GM12891 (cell line): ENCODE data around the gene WIPF1.

Experiments
- DNase-seq: peaks from one replicate; pipeline ENCODE4 v3.0.0; 2011; ENCODE audit warnings: low spot score; ENCODE audit not compliant: insufficient read length
- FAIRE-seq: peaks from 2 replicates; lab custom pipeline; 2011; peaks lifted over from hg19 to GRCh38; lab: Jason Lieb, UNC
- PAX5 ChIP-seq: IDR thresholded peaks from 2 replicates; pipeline ENCODE4 v1.6.1; 2011; ENCODE audit warnings: low read length, moderate library complexity, mild to moderate bottlenecking; ENCODE audit not compliant: insufficient read depth, severe bottlenecking
- POLR2A ChIP-seq: IDR thresholded peaks from 2 replicates; pipeline ENCODE4 v1.6.1; 2011; ENCODE audit warnings: low read depth, low read length, control low read depth
- POLR2AphosphoS5 ChIP-seq: IDR thresholded peaks from 2 replicates; pipeline ENCODE4 v1.6.1; 2011; ENCODE audit warnings: low read depth, low read length, control low read depth
- POU2F2 ChIP-seq: IDR thresholded peaks from 2 replicates; pipeline ENCODE4 v1.6.1; 2011; ENCODE audit warnings: low read depth, mild to moderate bottlenecking, control low read depth, low read length, moderate library complexity
- SPI1 ChIP-seq: IDR thresholded peaks from 2 replicates; pipeline ENCODE4 v1.6.1; 2011; ENCODE audit warnings: low read depth, low read length, control low read depth
- TAF1 ChIP-seq: IDR thresholded peaks from 2 replicates; pipeline ENCODE4 v1.6.1; 2011; ENCODE audit warnings: low read depth, low read length, control low read depth

The WIPF1 gene

GRCh38 chr2:174590928-174591648 is 6.5 kb downstream of the WIPF1 start:
- no peak for FAIRE-seq
- DNase-seq = no peak
- TF ChIP-seq POLR2AphosphoS5 (no peak), POLR2A (no peak), POU2F2 (no peak), SPI1 (0 out of 2 replicates have a peak, but pooled peaks have one; percentile 3)

DNA sequence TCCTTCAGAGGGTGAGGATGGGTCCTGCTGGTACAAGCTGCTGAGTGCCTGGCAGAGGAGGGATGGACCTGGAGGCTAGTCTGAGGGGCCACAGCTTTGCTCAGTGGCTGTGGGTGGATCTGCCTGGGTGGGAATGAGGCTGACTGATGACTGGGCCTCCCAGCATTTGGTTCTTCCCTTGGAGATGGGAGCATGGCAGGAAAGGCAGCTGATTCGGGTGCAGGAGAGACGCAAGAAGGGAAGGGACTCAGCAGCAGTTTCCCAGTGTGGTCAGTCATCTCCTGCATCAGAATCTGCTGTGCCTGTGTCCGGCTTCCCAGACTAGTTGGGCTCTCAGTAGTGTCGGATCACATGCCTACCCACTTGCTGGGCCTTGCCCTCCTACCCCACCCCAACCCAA is 7.3 kb downstream of the WIPF1 start:
- no peak for TF ChIP-seq POU2F2
- no peak for TF ChIP-seq POLR2A
- TF ChIP-seq POLR2AphosphoS5 = no peak
- no peak for TF ChIP-seq TAF1
- no peak for TF ChIP-seq PAX5
- TF ChIP-seq SPI1 = no peak
- DNase-seq = no peak

DNA sequence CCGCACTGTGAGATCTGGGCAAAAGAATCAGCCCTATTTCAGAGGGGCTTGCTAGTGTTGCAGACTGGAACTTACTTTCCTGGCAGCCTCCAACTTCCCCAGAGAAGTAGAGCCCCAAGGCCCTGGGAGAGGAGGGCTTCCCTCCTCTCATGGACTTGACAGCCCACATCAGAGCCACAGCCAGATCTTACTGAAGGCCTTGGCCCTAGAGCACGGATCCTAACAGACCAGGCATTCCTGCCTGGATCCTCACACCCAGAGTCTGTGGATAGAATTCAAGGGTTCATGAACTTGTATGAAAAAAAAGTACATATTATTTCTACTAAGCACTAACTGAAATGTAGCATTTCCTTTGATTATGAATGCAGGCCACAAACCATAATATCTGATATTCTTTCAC is 8.3 kb downstream of the WIPF1 start:
- FAIRE-seq = no peak
- DNase-seq = no peak
- no peak for TF ChIP-seq POLR2AphosphoS5
- TF ChIP-seq POLR2A = no peak
- TF ChIP-seq POU2F2 = no peak
- TF ChIP-seq TAF1 = no peak
- no peak for TF ChIP-seq SPI1
- TF ChIP-seq PAX5 = no peak

More for the DNA sequence above, 7.3 kb downstream of the WIPF1 start:
- FAIRE-seq = no peak

DNA sequence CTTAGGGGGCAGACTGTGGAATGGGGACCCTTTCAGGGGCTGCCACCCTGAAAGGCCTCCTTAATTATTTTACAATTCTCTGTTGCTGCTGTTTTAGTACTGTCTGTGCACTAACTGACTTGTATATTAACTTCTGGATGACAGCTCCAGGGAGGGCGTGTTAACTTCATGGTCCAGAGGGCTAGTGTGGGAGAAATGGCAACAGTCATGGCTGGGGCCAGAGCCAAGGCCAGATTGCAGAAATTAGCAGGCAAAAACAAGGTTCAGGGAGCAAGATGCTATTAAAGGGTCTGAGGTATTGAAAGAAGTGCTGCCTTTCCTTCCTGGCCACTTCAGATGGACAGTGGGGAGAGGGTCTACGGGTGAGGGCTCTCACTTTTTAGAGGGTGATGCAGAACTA is 9.1 kb downstream of the WIPF1 start:
- FAIRE-seq (no peak), DNase-seq (no peak)
- TF ChIP-seq POLR2A = no peak
- no peak for TF ChIP-seq POLR2AphosphoS5
- no peak for TF ChIP-seq SPI1
- no peak for TF ChIP-seq PAX5
- no peak for TF ChIP-seq POU2F2
- no peak for TF ChIP-seq TAF1

DNA sequence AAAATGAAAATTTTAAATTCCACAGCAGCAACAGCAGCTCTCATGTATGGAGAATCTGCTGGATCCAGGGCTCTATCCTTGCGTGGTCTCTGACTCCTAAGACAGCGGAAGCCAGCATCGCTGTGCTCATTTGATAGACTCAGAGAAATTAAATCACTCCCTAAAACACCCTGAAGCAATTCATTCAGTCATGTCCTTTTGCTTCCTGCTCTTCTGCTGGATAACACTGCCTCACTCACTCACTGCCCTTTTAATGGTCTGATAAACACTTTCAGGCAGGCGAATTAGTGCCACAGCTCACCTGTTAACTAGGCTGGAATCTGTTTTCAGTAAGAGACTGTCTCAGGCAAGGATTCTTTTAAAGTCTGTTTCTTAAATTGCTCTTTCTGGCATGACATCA is 10.0 kb downstream of the WIPF1 start:
- TF ChIP-seq TAF1 (no peak), PAX5 (no peak), POU2F2 (no peak), POLR2A (no peak), POLR2AphosphoS5 (no peak), SPI1 (no peak)
- DNase-seq (no peak), FAIRE-seq (no peak)

DNA sequence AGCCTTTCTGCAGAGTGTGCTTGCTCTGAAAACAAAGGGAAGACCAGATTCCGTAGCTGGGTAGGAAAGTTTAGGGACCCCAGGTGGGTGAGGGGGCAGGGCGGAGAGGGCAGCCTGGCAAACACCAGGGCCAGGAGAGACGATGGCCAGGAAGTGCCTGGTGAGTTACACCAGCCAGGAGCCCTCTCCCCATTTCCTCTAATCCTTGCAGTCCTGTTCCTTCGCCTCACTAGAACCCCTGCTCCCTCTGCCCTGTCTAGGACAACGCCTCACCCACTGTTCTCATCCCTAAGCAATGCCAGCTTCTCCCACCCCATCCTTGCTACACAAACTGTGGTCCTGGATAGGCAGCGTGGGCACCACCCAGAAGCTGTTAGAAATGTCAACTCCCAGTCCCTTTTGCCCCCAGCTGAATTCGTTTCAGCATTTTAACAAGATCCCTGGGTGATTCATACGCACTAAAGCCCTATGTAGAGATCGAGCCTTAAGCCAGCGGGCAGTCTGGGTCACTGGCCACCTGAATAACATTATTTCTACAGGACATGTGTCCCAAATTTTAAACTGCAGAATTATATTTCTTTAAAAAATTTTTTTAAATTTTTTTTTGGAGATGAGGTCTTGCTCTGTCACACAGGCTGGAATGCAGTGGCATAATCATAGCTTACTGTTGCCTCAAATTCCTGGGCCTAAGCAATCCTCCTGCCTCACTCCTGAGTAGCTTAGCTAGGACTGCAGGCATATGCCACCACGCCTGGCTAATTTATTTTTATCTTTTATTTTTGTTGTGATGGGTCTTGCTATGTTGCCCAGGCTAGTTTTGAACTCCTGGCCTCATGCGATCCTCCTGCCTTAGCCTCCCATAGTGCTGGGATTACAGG is 10.9 kb downstream of the WIPF1 start:
- no peak for DNase-seq
- FAIRE-seq = no peak
- TF ChIP-seq POU2F2 (no peak), TAF1 (no peak), POLR2AphosphoS5 (no peak), PAX5 (no peak), SPI1 (no peak), POLR2A (no peak)

DNA sequence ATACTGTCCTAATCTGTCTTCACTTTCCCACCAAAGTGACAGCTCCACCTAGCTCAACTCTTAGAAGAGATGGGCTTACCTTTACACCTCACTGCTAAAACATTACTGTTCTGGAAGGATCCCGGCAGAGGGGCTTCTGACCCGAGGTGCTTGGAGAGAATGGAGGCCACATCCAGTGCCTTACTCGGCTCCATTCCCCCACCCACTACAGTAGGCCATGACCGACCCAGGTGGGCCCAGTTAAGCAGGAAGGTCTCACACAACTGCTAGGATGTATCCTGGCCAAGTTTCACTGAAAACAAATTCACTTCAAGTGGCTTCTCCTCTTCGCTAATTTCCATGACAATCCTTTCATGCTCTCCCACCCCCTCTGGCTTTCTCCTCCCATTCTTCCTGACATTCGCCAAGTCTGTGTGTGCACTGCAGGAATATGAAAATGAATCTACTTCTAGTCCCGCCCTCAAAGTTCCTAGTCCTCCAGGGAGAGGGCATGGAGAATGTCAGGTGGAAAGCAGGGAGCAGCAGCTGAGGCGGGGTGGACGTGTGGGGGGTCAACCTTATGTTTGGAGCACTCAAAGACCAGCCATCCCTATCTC is 11.8 kb downstream of the WIPF1 start:
- no peak for FAIRE-seq
- TF ChIP-seq PAX5 = no peak
- TF ChIP-seq SPI1 = no peak
- TF ChIP-seq POLR2AphosphoS5 = no peak
- TF ChIP-seq TAF1 = no peak
- no peak for TF ChIP-seq POLR2A
- TF ChIP-seq POU2F2 = no peak
- no peak for DNase-seq

GRCh38 chr2:174585146-174585545 is 12.5 kb downstream of the WIPF1 start:
- FAIRE-seq (no peak), DNase-seq (no peak)
- TF ChIP-seq POU2F2 (no peak), POLR2A (no peak), SPI1 (no peak), POLR2AphosphoS5 (no peak), PAX5 (no peak), TAF1 (no peak)

DNA sequence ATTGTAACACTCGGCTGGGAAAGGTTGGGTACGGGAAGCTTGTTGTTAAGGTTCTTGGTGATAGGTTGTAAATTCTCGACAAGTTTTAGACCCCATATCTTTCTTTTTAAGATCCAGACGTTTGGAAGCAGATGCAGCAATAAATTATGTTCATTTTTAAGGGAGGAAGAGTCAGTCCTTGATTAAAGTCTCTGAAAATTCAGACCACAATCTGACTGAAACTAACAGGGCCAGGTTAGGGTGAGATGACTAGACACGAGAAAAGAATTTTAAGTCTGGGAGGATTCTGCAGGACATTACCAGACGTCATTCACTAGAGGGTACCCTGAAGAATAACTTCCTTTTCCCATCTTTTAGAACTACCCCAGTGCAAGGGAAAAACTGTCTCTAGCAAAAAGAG is 16.1 kb downstream of the WIPF1 start:
- TF ChIP-seq POU2F2 (no peak), POLR2A (no peak), TAF1 (no peak), PAX5 (no peak), SPI1 (no peak), POLR2AphosphoS5 (no peak)
- DNase-seq (no peak), FAIRE-seq (no peak)
